Heart right ventricle (tissue), 16 donors: Measurements from ENCODE around the gene AGRN. TPM values are rescaled to one million over a fixed set of nuclear protein-coding genes. Genes with fewer than 3 reads are reported as not detected.

ENCODE experiments used
- ATAC-seq, 8 donors: fragments of 200-7000 bp; cut with Tn5 transposase; one replicate each; pipeline ENCODE4 v1.9.1; 2020; ENCODE audit warnings: mild to moderate bottlenecking in 8 of 8, moderate library complexity in 8 of 8, moderate number of reproducible peaks in 1 of 8
- DNase-seq, 2 donors: peaks; one replicate each; pipeline ENCODE4 v3.0.0-alpha.2; 2020
- H3K27ac ChIP-seq, 10 donors: fragments of 200-600 bp; sonication (generic) in 2 of 10; one replicate each; pipeline versions ENCODE4 v1.5.0 to v1.8.0; 2020 to 2022; ENCODE audit warnings: mild to moderate bottlenecking in 3 of 10
- H3K27me3 ChIP-seq, 7 donors: fragments of 200-600 bp; one replicate each; pipeline ENCODE4 v1.8.0; 2021 to 2022; ENCODE audit warnings: mild to moderate bottlenecking in 2 of 7
- H3K36me3 ChIP-seq, 9 donors: fragments of 200-600 bp; sonication (generic) in 1 of 9; one replicate each; pipeline versions ENCODE4 v1.5.0 to v1.8.0; 2020 to 2022; ENCODE audit warnings: mild to moderate bottlenecking in 2 of 9
- H3K4me1 ChIP-seq, 9 donors: fragments of 200-600 bp; sonication (generic) in 1 of 9; one replicate each; pipeline versions ENCODE4 v1.5.0 to v1.8.0; 2020 to 2022; ENCODE audit warnings: mild to moderate bottlenecking in 4 of 9
- H3K4me3 ChIP-seq, 10 donors: fragments of 200-600 bp; sonication (generic) in 2 of 10; one replicate each; pipeline versions ENCODE4 v1.5.0 to v1.8.0; 2020 to 2022; ENCODE audit warnings: mild to moderate bottlenecking in 7 of 10, moderate library complexity in 2 of 10
- H3K9me3 ChIP-seq, 11 donors: fragments of 200-600 bp in 10 of 11; sonication (generic) in 2 of 11; one replicate each; pipeline versions ENCODE4 v1.5.0 to v1.8.0; 2013 to 2022; ENCODE audit warnings: mild to moderate bottlenecking in 2 of 11, control low read depth in 1 of 11, moderate library complexity in 1 of 11
- CTCF ChIP-seq, 9 donors: fragments of 200-600 bp; sonication (generic) in 2 of 9; IDR thresholded peaks; one replicate each; pipeline versions ENCODE4 v1.5.0 to v1.8.0; 2021 to 2022; ENCODE audit warnings: antibody characterized with exemption in 9 of 9, mild to moderate bottlenecking in 5 of 9, moderate library complexity in 1 of 9
- WGBS, 2 donors: extraction: QIAGEN DNeasy Blood & Tissue Kit; methylation state at CpG; one replicate each; pipeline ENCODE4 v1.1.7; 2013; ENCODE audit warnings: inconsistent platforms in 1 of 2; 5-methylcytosine and 5-hydroxymethylcytosine counted together
- intact Hi-C, 10 donors: fragments of 100-400 bp; cut with DNase I; formaldehyde crosslinking; loops; one replicate each; pipeline versions ENCODE4 v1.11.1 to v1.14.2; 2022
- polyA plus RNA-seq, 2 donors: library from polyadenylated mRNA; stranded (reverse); fragments of 200-250 nt; gene quantifications; one replicate each; pipeline ENCODE4 v1.2.3, GENCODE V29; 2013
- total RNA-seq, 10 donors: library from RNA; stranded (reverse); fragmentation: NEBNext Ultra II Directional in 3 of 10; extraction: Animal tissue kit (Norgen Biotek cat#: 25700) in 3 of 10; gene quantifications; one replicate each; pipeline versions ENCODE4 v1.2.1 to v1.2.4, GENCODE V29; 2021 to 2023
- donor health status: Arrhythmogenic right ventricular cardiomyopathy.
- donor health status: ischemic (EF 13 %, LVEDD 7.1; RV severe dilation, severe dysfunction).
- donor health status: healthy with polysubstance abuse.
- donor health status: DM: no; HTN: yes; CAD: no.
- donor health status: DM: no; HTN: no; CAD: no.
- donor health status: ischemic (EF 25% LVEDD 6.9; RV normal size, moderate dysfunction).
- donor health status: ischemic (EF 25% LVEDD 5.7; RV mildly dilated, moderate dysfunction).
- donor health status: healthy.
- donor health status: DM: yes; HTN: yes; CAD: no.
- donor health status: Ischemic cardiomyopathy.
- donor health status: ischemic (EF 35%, LVEDD 5.7; RV mildly dilated, moderate dysfunction).
- donor health status: nonischemic (EF 11% LVEDD 7.7; RV severe dilation, severe dysfunction).
- donor health status: DM: yes; HTN: yes; CAD: no.
- donor health status: PGD.
- donor health status: ischemic (EF 29% LVEDD 5.4; RV normal size, mild dysfunction).
- donor health status: nonischemic (EF 23%, LVEDD 6.1; RV moderate dilation, normal function).

AGRN gene
- total and polyA plus RNA-seq, 12 donors, result 11.5 to 33.9 (median 18.3) TPM

DNA sequence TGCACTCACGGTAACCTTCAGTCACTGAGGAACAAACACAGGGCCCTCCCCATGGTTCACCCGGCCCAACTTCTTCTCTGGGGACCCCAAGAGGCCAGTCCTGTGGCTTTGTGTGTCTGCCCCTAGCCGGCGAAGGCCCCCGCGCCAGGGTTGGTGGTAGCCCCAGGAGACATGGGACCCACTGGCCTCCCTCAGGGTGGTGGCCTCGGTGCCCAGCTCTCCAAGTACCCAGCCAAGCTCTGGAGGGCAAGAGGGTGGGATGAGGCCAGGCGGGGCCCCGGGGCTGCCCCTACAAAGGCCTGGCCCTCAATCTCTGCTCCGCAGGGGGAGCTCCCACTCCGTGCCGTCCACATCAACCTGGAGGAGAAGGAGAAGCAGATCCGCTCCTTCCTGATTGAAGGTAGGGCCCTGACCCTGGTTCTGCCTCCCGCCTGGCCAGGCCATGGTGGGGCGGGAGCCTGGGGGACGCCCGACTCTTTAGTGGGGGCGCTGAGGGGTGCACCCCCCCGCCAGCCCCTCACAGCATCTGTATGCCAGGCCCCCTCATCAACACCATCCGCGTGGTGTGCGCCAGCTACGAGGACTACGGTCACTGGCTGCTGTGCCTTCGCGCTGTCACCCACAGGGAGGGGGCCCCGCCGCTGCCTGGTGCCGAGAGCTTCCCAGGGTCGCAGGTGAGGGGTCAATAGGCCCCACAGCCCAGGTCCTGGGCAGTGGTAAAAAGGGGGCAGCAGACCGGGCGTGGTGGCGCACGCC, 48.0 kb upstream of the AGRN start:
- TF ChIP-seq CTCF (IDR thresholded peaks at IDR 0.05), result no peak
- intact Hi-C loops, result loop anchor here in 1 of 10 donors (1.0 kb wide), 1 partner anchor 30 kb away; no protein-coding TSS in a partner anchor
- Histone ChIP-seq H3K9me3 (no peaks in the 10 kb centered on the region), H3K4me3 (no peak overlapping the region), H3K4me1 (peaks cover 3 to 41% (median 12%) of the 10 kb centered on the region in 9 donors), H3K27ac (no peak overlapping the region), H3K27me3 (peaks cover 14 to 91% (median 78%) of the 10 kb centered on the region in 7 donors), H3K36me3 (no peaks in the 10 kb centered on the region)
- 79% methylated on average over 34 of the region's 34 CpGs for WGBS, 2 donors
- ATAC-seq (peak in 3 of 8 donors; percentile 0 to 5 (median 1)), DNase-seq (no peak)

- no peak for TF ChIP-seq CTCF (IDR thresholded peaks at IDR 0.05)
- intact Hi-C loops, result loop anchor here in 1 of 10 donors (1.0 kb wide), 1 partner anchor 29 kb away; no protein-coding TSS in a partner anchor
- Histone ChIP-seq H3K4me3 (no peak overlapping the region), H3K9me3 (no peaks in the 10 kb centered on the region), H3K27ac (peak overlapping the region in 5 of 10 donors; percentile 4 to 50 (median 39)), H3K27me3 (peaks cover 14 to 84% (median 69%) of the 10 kb centered on the region in 7 donors), H3K36me3 (no peaks in the 10 kb centered on the region), H3K4me1 (peaks cover 0 to 35% (median 7%) of the 10 kb centered on the region in 9 donors)
- WGBS, 2 donors, result 66 to 73% methylated on average over 28 of the region's 28 CpGs
- ATAC-seq, result peak; percentile 11 to 27 (median 20)
- peak in 1 of 2 donors; percentile 39 for DNase-seq
Measured at GRCh38 chr1:972726-973458, 47.0 kb upstream of the AGRN start.

- H3K27ac ChIP-seq, result peak overlapping the region in 5 of 10 donors; percentile 4 to 50 (median 39)
- H3K27me3 ChIP-seq, result peaks cover 14 to 78% (median 61%) of the 10 kb centered on the region in 7 donors
- intact Hi-C loops, result no loop called here
- peaks cover 0 to 1% (median 0%) of the 10 kb centered on the region in 9 donors for H3K36me3 ChIP-seq
- H3K9me3 ChIP-seq, result no peaks in the 10 kb centered on the region
- H3K4me3 ChIP-seq, result no peak overlapping the region
- DNase-seq (peak in 1 of 2 donors; percentile 27), ATAC-seq (peak in 5 of 8 donors; percentile 2 to 9 (median 4))
- peaks cover 0 to 39% (median 7%) of the 10 kb centered on the region in 9 donors for H3K4me1 ChIP-seq
- TF ChIP-seq CTCF (IDR thresholded peaks at IDR 0.05), result no peak
- WGBS, 2 donors, result 65 to 78% methylated on average over 27 to 28 of the region's 28 CpGs
Measured at GRCh38 chr1:973459-974292, 46.2 kb upstream of the AGRN start.

GRCh38 chr1:974293-974640, 45.7 kb upstream of the AGRN start:
- peaks cover 14 to 72% (median 58%) of the 10 kb centered on the region in 7 donors for H3K27me3 ChIP-seq
- 80 to 88% methylated on average over 11 of the region's 11 CpGs for WGBS, 2 donors
- H3K9me3 ChIP-seq, result no peaks in the 10 kb centered on the region
- no peak overlapping the region for H3K27ac ChIP-seq
- intact Hi-C loops, result no loop called here
- peaks cover 0 to 4% (median 0%) of the 10 kb centered on the region in 9 donors for H3K36me3 ChIP-seq
- DNase-seq (peak in 1 of 2 donors; percentile 22), ATAC-seq (no peak)
- H3K4me3 ChIP-seq, result no peak overlapping the region
- H3K4me1 ChIP-seq, result peaks cover 0 to 44% (median 7%) of the 10 kb centered on the region in 9 donors
- TF ChIP-seq CTCF (IDR thresholded peaks at IDR 0.05), result no peak
